GM12878 (cell line): ENCODE results near the gene GTSE1. TPM values are rescaled to one million over a fixed set of nuclear protein-coding genes. Genes with fewer than 3 reads are reported as not detected.

Source experiments
- ATAC-seq: fragments of 200-7000 bp; cut with Tn5 transposase; 3 replicates; pipeline ENCODE4 v1.9.1; 2020; ENCODE audit warnings: mild to moderate bottlenecking, moderate library complexity
- BruUV-seq: library from RNA; stranded (reverse); fragments of 400-500 nt; replicated peaks from 2 replicates; lab custom pipeline; 2021; lab: Mats Ljungman, UMichigan
- CTCF ChIA-PET: fragments of 300-600 bp; sonication (Branson Sonifier 250); formaldehyde crosslinking; extraction: SDS; loops from one replicate; lab custom pipeline; 2021; ENCODE audit warnings: inconsistent platforms; lab: Yijun Ruan, JAX
- POLR2A ChIA-PET: fragments of 350-600 bp; formaldehyde crosslinking; extraction: SDS; loops from one replicate; lab custom pipeline; 2021; ENCODE audit warnings: inconsistent platforms; lab: Charles Lee
- RAD21 ChIA-PET: fragments of 300-600 bp; sonication (Branson Sonifier 250); formaldehyde crosslinking; loops from one replicate; lab custom pipeline; 2023; ENCODE audit warnings: antibody characterized with exemption; ENCODE audit not compliant: unreplicated experiment; lab: Charles Lee
- SMC1A ChIA-PET: fragments of 300-600 bp; sonication (Branson Sonifier 250); formaldehyde crosslinking; loops from one replicate; lab custom pipeline; 2023; ENCODE audit not compliant: unreplicated experiment, uncharacterized antibody; lab: Charles Lee
- DNase-seq: peaks from one replicate; pipeline ENCODE4 v3.0.0-alpha.2; 2011; ENCODE audit warnings: low read depth, low spot score
- FAIRE-seq: peaks from 3 replicates; lab custom pipeline; 2011; peaks lifted over from hg19 to GRCh38; lab: Jason Lieb, UNC
- H2AFZ ChIP-seq: 2 replicates; pipeline ENCODE4 v1.6.0; 2011; ENCODE audit warnings: low read depth, low read length, control low read depth; ENCODE audit not compliant: control insufficient read depth
- H3K27ac ChIP-seq: 2 replicates; pipeline ENCODE4 v1.5.1; 2011; ENCODE audit warnings: control low read depth; ENCODE audit not compliant: control insufficient read depth, insufficient read depth
- H3K27me3 ChIP-seq, 2 experiments: replicated peaks in 1 of 2; 2 replicates each; pipeline versions ENCODE4 v1.6.0 to v1.6.1; 2011; ENCODE audit warnings: low read length in 1 of 2; ENCODE audit not compliant: control insufficient read depth in 2 of 2, insufficient read depth in 2 of 2
- H3K36me3 ChIP-seq, 2 experiments: 2 replicates each; pipeline ENCODE4 v1.5.1; 2011; ENCODE audit warnings: low read length in 1 of 2; ENCODE audit not compliant: control insufficient read depth in 2 of 2, insufficient read depth in 2 of 2
- H3K4me1 ChIP-seq: 2 replicates; pipeline ENCODE4 v1.6.1; 2011; ENCODE audit warnings: mild to moderate bottlenecking, low read length, moderate library complexity, mixed read lengths; ENCODE audit not compliant: control insufficient read depth, insufficient read depth
- H3K4me2 ChIP-seq: 2 replicates; pipeline ENCODE4 v1.6.0; 2011; ENCODE audit warnings: control low read depth; ENCODE audit not compliant: control insufficient read depth, insufficient read depth
- H3K4me3 ChIP-seq: fragments of 200-600 bp; sonication (generic); 2 replicates; pipeline ENCODE4 v1.5.1; 2016
- H3K79me2 ChIP-seq: 2 replicates; pipeline ENCODE4 v1.6.0; 2011; ENCODE audit warnings: low read length; ENCODE audit not compliant: control insufficient read depth, insufficient read depth
- H3K9ac ChIP-seq: 2 replicates; pipeline ENCODE4 v1.8.0; 2011; ENCODE audit warnings: low read length, control low read depth, mixed read lengths; ENCODE audit not compliant: control insufficient read depth, insufficient read depth
- H3K9me3 ChIP-seq: replicated peaks from 3 replicates; pipeline ENCODE4 v1.5.1; 2011; ENCODE audit warnings: mild to moderate bottlenecking, low read length; ENCODE audit not compliant: control insufficient read depth, insufficient read depth
- H4K20me1 ChIP-seq: 2 replicates; pipeline ENCODE4 v1.6.0; 2011; ENCODE audit not compliant: control insufficient read depth, insufficient read depth
- CUX1 ChIP-seq: IDR thresholded peaks from 2 replicates; pipeline ENCODE4 v1.6.1; 2012; ENCODE audit warnings: improper control_type of control experiment, low read depth, low read length; ENCODE audit not compliant: insufficient replicate concordance
- ETV6 ChIP-seq, 2 experiments: fragments of 450-650 bp in 1 of 2; IDR thresholded peaks in 1 of 2; conservative IDR thresholded peaks in 1 of 2; 2 replicates each; pipeline ENCODE4 v1.6.1; 2014; ENCODE audit warnings: antibody characterized with exemption in 1 of 2, borderline replicate concordance in 1 of 2, low read depth in 1 of 2, mild to moderate bottlenecking in 1 of 2, moderate library complexity in 1 of 2
- HDAC6 ChIP-seq: fragments of 200-600 bp; sonication (generic); IDR thresholded peaks from one replicate; pipeline ENCODE4 v1.8.0; 2017; ENCODE audit warnings: antibody characterized with exemption; ENCODE audit not compliant: unreplicated experiment
- PML ChIP-seq: IDR thresholded peaks from 2 replicates; pipeline ENCODE4 v1.6.1; 2012; ENCODE audit warnings: low read length, inconsistent platforms
- SKIL ChIP-seq: fragments of 450-650 bp; IDR thresholded peaks from 2 replicates; pipeline ENCODE4 v1.6.1; 2017; ENCODE audit warnings: mild to moderate bottlenecking, low read depth, inconsistent platforms; ENCODE audit not compliant: poor library complexity, severe bottlenecking
- WGBS: methylation state at CpG from one replicate; pipeline ENCODE4 v1.1.6; 2016; ENCODE audit warnings: low lambda C conversion rate; ENCODE audit not compliant: insufficient replicate concordance, insufficient coverage; ENCODE audit errors: missing lambda C conversion rate; 5-methylcytosine and 5-hydroxymethylcytosine counted together
- in situ Hi-C: fragments of 300-500 bp; cut with MboI; formaldehyde crosslinking; loops from 9 replicates; pipeline ENCODE4 v1.14.3; 2018; ENCODE audit warnings: mixed read lengths
- intact Hi-C: fragments of 100-400 bp; cut with micrococcal nuclease; formaldehyde crosslinking; loops from one replicate; pipeline ENCODE4 v1.14.2; 2022; ENCODE audit not compliant: unreplicated experiment
- polyA plus RNA-seq, 11 experiments: library from polyadenylated mRNA; depleted of rRNA in 4 of 11; unstranded in 6 of 11; stranded (reverse) in 5 of 11; fragments of >200 nt; fragmentation: Nextera tagmentation in 4 of 11; fragmentation: Illumina TruSeq in 1 of 11; extraction: Ambion mirVana in 4 of 11; extraction: Trizol in 1 of 11; gene quantifications; 1 replicate in 1 of 11; 2 replicates in 10 of 11; pipeline versions ENCODE4 v1.2.1 to v1.2.3, GENCODE V29; 2011 to 2016; ENCODE audit warnings: inconsistent platforms in 2 of 11, missing spikeins in 2 of 11, low read depth in 1 of 11
- total RNA-seq, 4 experiments: library from RNA; depleted of rRNA in 3 of 4; stranded (reverse); fragments of >200 nt in 3 of 4; fragmentation: Illumina TruSeq in 1 of 4; extraction: Trizol in 1 of 4; gene quantifications; 2 replicates each; pipeline versions ENCODE4 v1.2.1 to v1.2.3, GENCODE V29; 2013 to 2021

Gene GTSE1
- total and polyA plus RNA-seq, 10 of the 15 experiments (the other 5 are each of a cell fraction or from before 2014, with no cell fraction given) = 6.6 to 46.2 (median 32.3) TPM

- TF ChIP-seq CUX1 (no peak), ETV6 (conservative IDR thresholded peaks at IDR 0.05 in 1 of 2, IDR thresholded peaks at IDR 0.05 in 1 of 2; ENCODE audit: borderline replicate concordance in 1 of 2, low read depth in 1 of 2) (no peak)
- TF ChIP-seq, all 136 proteins: peak for 0
Measured at GRCh38 chr22:46315976-46316375, 19.3 kb downstream of the GTSE1 start (continued).

GRCh38 chr22:46317646-46318045 is 21.0 kb downstream of the GTSE1 start:
- intact Hi-C loops = loop anchor here (10.0 kb wide), 1 partner anchor 323 kb away; no protein-coding TSS in a partner anchor
- no peak for ATAC-seq
- TF ChIP-seq HDAC6 (no peak), SKIL (no peak), PML (no peak)
- TF ChIP-seq, all 136 proteins: peak for 0
- Histone ChIP-seq H4K20me1 (no peaks in the 10 kb centered on the region; the same call in 1 of the 2 replicates), H3K9me3 (no peaks in the 10 kb centered on the region), H3K9ac (no peak overlapping the region), H3K4me3 (no peak overlapping the region), H3K79me2 (no peaks in the 10 kb centered on the region), H3K27me3 (no peaks in the 10 kb centered on the region), H3K4me2 (no peak overlapping the region), H3K36me3 (peaks cover 15 to 39% of the 10 kb centered on the region in 2 experiments; a peak in 3 of 4 replicates), H3K4me1 (no peaks in the 10 kb centered on the region), H3K27ac (no peak overlapping the region), H2AFZ (no peak overlapping the region)
- ChIA-PET RAD21 (no interaction called here), POLR2A (interaction anchor here (0.5 kb wide), 1 partner anchor 413 kb away, joined by 3 read pairs; no protein-coding TSS in a partner anchor), CTCF (interaction anchor here (3.8 kb wide), 1 partner anchor 196 kb away, joined by 32 read pairs; no protein-coding TSS in a partner anchor), SMC1A (no interaction called here)
- FAIRE-seq (no peak), DNase-seq (no peak)
- in situ Hi-C loops = no loop called here
- 90% methylated on average over 20 of the region's 20 CpGs for WGBS
- BruUV-seq = no TSS peak
